ENCODE measurements around the gene THSD7A. TPM values are rescaled to one million over a fixed set of nuclear protein-coding genes. Genes with fewer than 3 reads are reported as not detected.

Gene THSD7A
- polyA plus RNA-seq, 1 donor (not counting 4 experiments of a cell fraction or from before 2014, with no cell fraction given), result not detected

GRCh38 chr7:11788568-11788967 is 43.4 kb downstream of the THSD7A start:
- Histone ChIP-seq H3K4me3 (ENCODE audit: control insufficient read depth in 2 of 3, extremely low read depth in 1 of 3, insufficient read depth in 2 of 3, low read depth in 1 of 3, low read length in 3 of 3) (no peak overlapping the region), H3K4me1 (ENCODE audit: control insufficient read depth, extremely low read depth, insufficient read depth, low read length) (no peaks in the 10 kb centered on the region), H3K27me3 (ENCODE audit: control insufficient read depth, extremely low read depth, insufficient read depth, low read length) (no peaks in the 10 kb centered on the region), H3K9ac (ENCODE audit: control insufficient read depth, extremely low read depth, insufficient read depth, low read length) (no peak overlapping the region), H3K9me1 (ENCODE audit: control insufficient read depth, extremely low read depth, insufficient read depth, low read length) (no peaks in the 10 kb centered on the region), H3K9me3 (ENCODE audit: control insufficient read depth, low read depth, low read length) (no peaks in the 10 kb centered on the region), H3K79me2 (ENCODE audit: control insufficient read depth, insufficient read depth, low read length) (no peaks in the 10 kb centered on the region), H3K36me3 (ENCODE audit: control insufficient read depth in 2 of 2, extremely low read depth in 1 of 2, insufficient read depth in 2 of 2, low read length in 2 of 2) (no peaks in the 10 kb centered on the region), H2AFZ (ENCODE audit: control insufficient read depth, low read length) (no peak overlapping the region), H3K4me2 (ENCODE audit: control insufficient read depth, extremely low read depth, insufficient read depth, low read depth, low read length) (no peak overlapping the region), H3K27ac (ENCODE audit: control insufficient read depth, insufficient read depth, low read length) (no peak overlapping the region), H4K20me1 (ENCODE audit: control insufficient read depth, extremely low read depth, insufficient read depth, low read length) (no peaks in the 10 kb centered on the region)
- DNase-seq (ENCODE audit: low read depth, low spot score), result no peak
- TF ChIP-seq EZH2 (IDR thresholded peaks at IDR 0.05; ENCODE audit: low read length) (no peak), CTCF (optimal IDR thresholded peaks at IDR 0.05 in 1 of 3, IDR thresholded peaks at IDR 0.05 in 1 of 3, conservative IDR thresholded peaks at IDR 0.05 in 1 of 3; ENCODE audit: extremely low read depth in 1 of 3, insufficient read depth in 2 of 3, low read length in 3 of 3) (no peak)
- dilution Hi-C loops (cut with MboI; ENCODE audit: extremely low pct_ligation_motif_present, low sequenced_read_pairs), result no loop called here
- no peak for FAIRE-seq

- DNase-seq (ENCODE audit: low read depth, low spot score), result no peak
- dilution Hi-C loops (cut with MboI; ENCODE audit: extremely low pct_ligation_motif_present, low sequenced_read_pairs), result no loop called here
- Histone ChIP-seq H3K36me3 (ENCODE audit: control insufficient read depth in 2 of 2, extremely low read depth in 1 of 2, insufficient read depth in 2 of 2, low read length in 2 of 2) (no peaks in the 10 kb centered on the region), H3K79me2 (ENCODE audit: control insufficient read depth, insufficient read depth, low read length) (no peaks in the 10 kb centered on the region), H3K27ac (ENCODE audit: control insufficient read depth, insufficient read depth, low read length) (no peak overlapping the region), H2AFZ (ENCODE audit: control insufficient read depth, low read length) (no peak overlapping the region), H3K27me3 (ENCODE audit: control insufficient read depth, extremely low read depth, insufficient read depth, low read length) (no peaks in the 10 kb centered on the region), H3K4me3 (ENCODE audit: control insufficient read depth in 2 of 3, extremely low read depth in 1 of 3, insufficient read depth in 2 of 3, low read depth in 1 of 3, low read length in 3 of 3) (no peak overlapping the region), H3K9me1 (ENCODE audit: control insufficient read depth, extremely low read depth, insufficient read depth, low read length) (no peaks in the 10 kb centered on the region), H3K9me3 (ENCODE audit: control insufficient read depth, low read depth, low read length) (no peaks in the 10 kb centered on the region), H3K4me1 (ENCODE audit: control insufficient read depth, extremely low read depth, insufficient read depth, low read length) (no peaks in the 10 kb centered on the region), H3K4me2 (ENCODE audit: control insufficient read depth, extremely low read depth, insufficient read depth, low read depth, low read length) (no peak overlapping the region), H3K9ac (ENCODE audit: control insufficient read depth, extremely low read depth, insufficient read depth, low read length) (no peak overlapping the region), H4K20me1 (ENCODE audit: control insufficient read depth, extremely low read depth, insufficient read depth, low read length) (no peaks in the 10 kb centered on the region)
- no peak for TF ChIP-seq CTCF (optimal IDR thresholded peaks at IDR 0.05 in 1 of 3, IDR thresholded peaks at IDR 0.05 in 1 of 3, conservative IDR thresholded peaks at IDR 0.05 in 1 of 3; ENCODE audit: extremely low read depth in 1 of 3, insufficient read depth in 2 of 3, low read length in 3 of 3)
- no peak for TF ChIP-seq EZH2 (IDR thresholded peaks at IDR 0.05; ENCODE audit: low read length)
- FAIRE-seq, result no peak
Measured at GRCh38 chr7:11787534-11787933, 44.5 kb downstream of the THSD7A start.

Data from keratinocyte (primary cell).